SK-N-SH treated with all-trans-retinoic acid at 6 μM for 48 hours (cell line): ENCODE data around the gene CSHL1.

Experiments
- ARNTL ChIP-seq: fragments of 450-650 bp; formaldehyde crosslinking; IDR thresholded peaks from 2 replicates; pipeline ENCODE4 v1.5.0; 2020; ENCODE audit warnings: low read depth, mild to moderate bottlenecking, moderate library complexity, borderline replicate concordance
- CSDC2 ChIP-seq: fragments of 250-450 bp; sonication (Bioruptor Pico); IDR thresholded peaks from 2 replicates; pipeline ENCODE4 v1.5.0; 2020; ENCODE audit warnings: mild to moderate bottlenecking, moderate library complexity
- ISL1 ChIP-seq: fragments of 250-450 bp; sonication (Bioruptor Pico); IDR thresholded peaks from 2 replicates; pipeline ENCODE4 v2.1.2; 2022; ENCODE audit warnings: mild to moderate bottlenecking, moderate library complexity
- ZC3H10 ChIP-seq: fragments of 250-450 bp; sonication (Bioruptor Pico); IDR thresholded peaks from 2 replicates; pipeline ENCODE4 v1.5.1; 2021; ENCODE audit warnings: mild to moderate bottlenecking, moderate library complexity
- ZFP3 ChIP-seq: fragments of 250-450 bp; sonication (Bioruptor Pico); IDR thresholded peaks from 2 replicates; pipeline ENCODE4 v1.5.0; 2020; ENCODE audit warnings: mild to moderate bottlenecking, moderate library complexity
- TF ChIP-seq, protein P1 (sequence below): fragments of 250-450 bp; sonication (Bioruptor Pico); IDR thresholded peaks from 2 replicates; pipeline ENCODE4 v1.8.0; 2020; ENCODE audit warnings: mild to moderate bottlenecking, moderate library complexity, borderline replicate concordance

DNA sequence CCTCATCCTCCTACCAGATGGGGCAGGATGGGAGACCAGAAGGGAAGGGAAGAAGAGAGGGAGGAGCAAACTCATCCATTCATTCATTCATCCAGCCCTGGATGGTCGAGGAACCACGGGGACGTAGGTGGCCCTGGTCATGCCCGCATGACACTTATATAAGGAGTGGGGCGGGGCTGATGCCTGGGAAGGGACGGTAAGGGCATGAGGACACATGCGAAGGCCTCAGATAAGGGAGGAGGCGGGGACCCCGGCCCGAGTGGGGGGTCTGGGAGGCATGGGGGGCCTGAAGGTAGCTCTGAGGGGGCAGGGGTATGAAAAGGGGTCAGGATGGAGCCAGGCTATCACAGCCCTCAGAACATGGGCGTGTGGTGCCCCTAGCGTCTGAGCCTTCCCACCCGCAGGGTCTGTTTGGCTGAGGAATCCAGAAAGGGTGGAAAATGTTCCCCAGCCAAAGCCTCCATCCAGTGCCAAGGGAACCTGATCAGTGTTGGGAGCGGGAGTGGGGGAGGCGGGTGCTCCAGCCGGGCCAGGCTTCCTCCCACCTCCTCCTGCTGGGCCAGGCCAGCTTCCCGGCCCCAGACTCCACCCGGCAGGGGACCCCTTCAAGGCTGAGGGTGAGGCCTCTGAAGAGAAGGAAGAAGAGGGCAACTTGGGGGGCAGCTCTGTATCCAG, 38.7 kb upstream of the CSHL1 start:
- no peak for TF ChIP-seq ZC3H10 (CRISPR knock-in tag)
- no peak for TF ChIP-seq ZFP3 (CRISPR knock-in tag)
- TF ChIP-seq ARNTL (CRISPR knock-in tag): no peak
- TF ChIP-seq, protein P1, sequence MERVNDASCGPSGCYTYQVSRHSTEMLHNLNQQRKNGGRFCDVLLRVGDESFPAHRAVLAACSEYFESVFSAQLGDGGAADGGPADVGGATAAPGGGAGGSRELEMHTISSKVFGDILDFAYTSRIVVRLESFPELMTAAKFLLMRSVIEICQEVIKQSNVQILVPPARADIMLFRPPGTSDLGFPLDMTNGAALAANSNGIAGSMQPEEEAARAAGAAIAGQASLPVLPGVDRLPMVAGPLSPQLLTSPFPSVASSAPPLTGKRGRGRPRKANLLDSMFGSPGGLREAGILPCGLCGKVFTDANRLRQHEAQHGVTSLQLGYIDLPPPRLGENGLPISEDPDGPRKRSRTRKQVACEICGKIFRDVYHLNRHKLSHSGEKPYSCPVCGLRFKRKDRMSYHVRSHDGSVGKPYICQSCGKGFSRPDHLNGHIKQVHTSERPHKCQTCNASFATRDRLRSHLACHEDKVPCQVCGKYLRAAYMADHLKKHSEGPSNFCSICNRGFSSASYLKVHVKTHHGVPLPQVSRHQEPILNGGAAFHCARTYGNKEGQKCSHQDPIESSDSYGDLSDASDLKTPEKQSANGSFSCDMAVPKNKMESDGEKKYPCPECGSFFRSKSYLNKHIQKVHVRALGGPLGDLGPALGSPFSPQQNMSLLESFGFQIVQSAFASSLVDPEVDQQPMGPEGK (CRISPR knock-in tag): no peak
- TF ChIP-seq CSDC2: no peak
- TF ChIP-seq ISL1 (CRISPR knock-in tag): no peak
